NCI-H2196 (cell line): Measurements from ENCODE around the gene RAB42.
"Not testable (repeated sequence)": the region's sequence is repeated elsewhere in the genome, so short reads cannot be mapped to it uniquely, and the experiment has no call there.

Source experiments
- DNase-seq: peaks from one replicate; lab custom pipeline; 2025; ENCODE audit not compliant: unreplicated experiment; lab: John Stamatoyannopoulos, UW

RAB42 gene

DNA sequence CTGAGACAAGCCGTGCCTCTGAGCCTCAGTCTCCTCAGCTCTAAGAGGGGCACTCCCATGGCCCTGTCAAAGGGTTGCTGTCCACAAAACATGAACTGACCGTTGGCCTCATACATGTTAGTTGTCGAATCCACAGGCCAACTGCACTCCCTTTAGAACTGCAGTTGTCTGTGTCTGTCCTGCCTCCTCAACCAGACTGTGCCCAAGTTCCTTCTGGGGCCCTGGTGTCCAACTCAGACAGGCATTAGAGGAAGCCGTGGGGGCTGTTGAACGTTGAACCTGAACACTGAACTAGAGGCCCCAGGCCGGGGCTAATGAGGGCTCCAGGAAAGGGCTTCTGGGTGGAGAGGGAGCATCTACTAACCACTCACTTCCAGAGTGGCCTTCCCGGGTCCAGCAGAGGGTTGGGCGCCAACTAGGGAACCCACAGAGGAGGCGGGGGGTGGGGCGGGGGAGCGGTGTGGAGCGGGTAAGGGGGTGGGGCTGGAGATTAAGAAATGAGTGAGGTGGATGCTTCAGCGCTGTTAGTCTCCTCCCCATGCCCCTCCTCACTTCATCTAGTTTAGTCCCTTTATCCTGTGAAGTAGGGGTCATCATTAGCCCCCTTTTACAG lies at the start of gene RAB42:
TSS of gene RAB42 (plus strand) at position 558 of the 613 bp plus-strand sequence. CDS start 247 bp downstream, outside the sequence.
- DNase-seq = no peak

- DNase-seq = no peak
These were observed 46.8 kb upstream of the RAB42 start for GRCh38 chr1:28545246-28545628.

DNA sequence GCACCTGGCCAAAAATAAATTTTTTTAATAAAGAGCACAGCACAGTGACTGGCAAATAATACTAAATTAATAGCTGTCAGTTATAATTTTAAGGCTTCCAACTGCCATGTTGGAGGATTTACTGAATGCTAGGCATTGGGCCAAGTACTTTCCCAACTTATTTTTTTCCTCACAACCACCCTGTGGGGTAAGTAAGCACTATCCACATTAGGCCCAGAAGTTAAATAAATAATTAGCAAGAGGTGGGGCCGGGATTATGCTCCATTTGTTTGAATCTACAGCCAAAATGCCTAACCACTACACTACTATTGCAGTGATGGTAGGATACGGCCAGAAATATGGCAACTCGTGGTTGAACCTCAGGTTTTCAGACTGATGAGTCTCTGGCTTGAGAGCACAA lies 43.7 kb upstream of the RAB42 start:
- DNase-seq = no peak

DNA sequence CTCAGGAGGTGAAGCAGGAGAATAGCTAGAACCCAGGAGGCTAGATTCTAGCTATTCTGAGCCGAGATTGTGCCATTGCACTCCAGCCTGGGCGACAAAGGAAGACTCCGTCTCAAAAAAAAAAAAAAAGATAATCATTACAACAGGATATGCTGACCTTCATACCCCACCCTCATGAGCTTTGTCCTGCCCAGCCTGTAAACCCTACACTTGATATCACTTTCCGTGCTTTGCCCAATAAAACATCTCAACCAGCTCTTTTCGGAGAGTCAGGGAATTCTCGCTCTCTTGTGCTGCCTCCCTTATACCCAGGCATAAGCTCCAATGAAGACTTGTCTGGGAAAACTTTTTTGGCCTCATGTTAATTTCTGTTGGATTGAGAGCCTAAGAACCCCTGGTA lies 40.7 kb upstream of the RAB42 start:
- no peak for DNase-seq

GRCh38 chr1:28552758-28553663 lies 39.1 kb upstream of the RAB42 start, which contains the start of gene TRNAU1AP:
TRNAU1AP (plus strand) TSS chr1:28553085; CDS start chr1:28553111, 26 bp downstream.
- peak; percentile 97 for DNase-seq

DNA sequence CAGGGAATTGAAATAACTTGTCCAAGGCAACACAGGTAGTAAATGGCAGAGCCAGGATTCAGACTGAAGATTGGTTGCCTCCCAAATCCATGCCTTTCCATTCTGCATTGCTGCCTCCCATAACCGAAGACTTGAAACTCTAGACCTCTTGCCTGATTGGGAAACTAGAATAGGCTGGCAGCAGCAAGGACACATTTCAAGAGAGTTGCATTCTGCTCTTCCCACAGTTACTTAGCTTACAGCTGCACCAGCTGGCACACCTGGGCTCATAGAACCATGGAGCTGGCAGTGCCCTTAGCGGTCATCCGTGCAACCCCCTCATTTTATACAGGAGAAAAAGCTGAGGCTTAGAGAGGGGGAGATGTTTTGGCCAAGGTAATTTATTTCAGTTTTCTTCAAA lies 31.2 kb upstream of the RAB42 start:
- DNase-seq = no peak

GRCh38 chr1:28564310-28564709 lies 27.8 kb upstream of the RAB42 start:
- no peak for DNase-seq

DNA sequence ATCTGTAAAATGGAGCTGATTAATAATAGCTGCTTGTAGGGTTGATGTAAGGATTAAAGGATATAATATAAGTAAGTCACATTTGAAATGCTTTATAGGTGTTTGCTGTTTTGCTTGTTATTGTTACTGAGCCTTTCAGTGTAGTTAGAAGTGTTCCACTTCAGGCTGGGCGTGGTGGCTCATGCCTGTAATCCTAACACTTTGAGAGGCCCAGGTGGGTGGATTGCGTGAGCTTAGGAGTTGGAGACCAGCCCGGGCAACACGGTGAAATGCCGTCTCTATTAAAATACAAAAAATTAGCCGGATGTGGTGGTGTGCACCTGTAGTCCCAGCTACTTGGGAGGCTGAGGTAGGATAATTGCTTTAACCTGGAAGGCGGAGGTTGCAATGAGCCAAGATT lies 27.0 kb upstream of the RAB42 start:
- no peak for DNase-seq

- no peak for DNase-seq
These were observed 26.3 kb upstream of the RAB42 start for GRCh38 chr1:28565726-28566125.

GRCh38 chr1:28566931-28567330 lies 25.1 kb upstream of the RAB42 start:
- no peak for DNase-seq

DNA sequence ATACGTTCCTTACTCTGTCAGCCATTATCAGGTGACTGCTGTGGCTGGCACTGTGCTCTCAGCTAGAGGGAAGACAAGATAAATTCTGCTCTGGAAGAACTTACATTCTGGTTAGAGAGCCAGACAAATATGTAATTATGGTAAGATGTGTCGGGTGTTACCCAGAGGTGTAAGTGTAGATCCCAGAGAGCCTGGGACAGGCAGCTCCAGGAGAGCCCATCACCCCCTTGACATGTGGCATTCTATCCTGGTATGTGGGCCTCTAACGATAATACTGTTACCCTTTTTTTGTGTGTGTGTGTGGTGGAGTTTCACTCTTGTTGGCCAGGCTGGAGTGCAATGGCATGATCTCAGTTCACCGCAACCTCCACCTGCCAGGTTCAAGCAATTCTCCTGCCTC lies 20.2 kb upstream of the RAB42 start:
- no peak for DNase-seq

DNA sequence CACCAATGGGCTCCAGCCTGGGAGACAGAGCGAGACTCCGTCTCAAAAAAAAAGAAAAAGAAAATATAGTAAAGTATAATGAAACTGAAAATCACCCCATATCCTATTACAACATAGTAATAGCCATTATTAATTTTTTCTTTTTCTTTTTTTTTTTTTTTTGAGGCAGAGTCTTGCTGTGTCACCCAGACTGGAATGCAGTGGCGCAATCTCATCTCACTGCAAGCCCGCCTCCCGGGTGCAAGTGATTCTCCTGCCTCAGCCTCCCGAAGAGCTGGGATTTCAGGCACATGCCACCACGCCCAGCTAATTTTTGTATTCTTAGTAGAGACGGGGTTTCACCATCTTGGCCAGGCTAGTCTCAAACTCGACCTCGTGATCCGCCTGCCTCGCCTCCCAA lies 19.2 kb upstream of the RAB42 start:
- not testable (repeated sequence) for DNase-seq

DNA sequence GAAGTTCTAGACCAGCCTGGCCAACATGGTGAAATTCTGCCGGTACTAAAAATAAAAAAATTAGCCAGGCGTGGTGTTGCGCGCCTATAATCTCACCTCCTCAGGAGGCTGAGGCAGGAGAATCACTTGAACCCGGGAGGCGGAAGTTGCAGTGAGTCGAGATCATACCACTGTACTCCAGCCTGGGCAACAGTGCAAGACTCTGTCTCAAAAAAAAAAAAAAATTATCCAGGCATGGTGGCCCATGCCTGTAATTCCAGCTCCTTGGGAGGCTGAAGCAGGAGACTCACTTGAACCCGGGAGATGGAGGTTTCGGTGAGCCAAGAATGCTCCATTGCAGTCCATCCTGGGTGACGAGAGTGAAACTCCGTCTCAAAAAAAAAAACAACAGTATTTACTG lies 18.5 kb upstream of the RAB42 start:
- no peak for DNase-seq

DNA sequence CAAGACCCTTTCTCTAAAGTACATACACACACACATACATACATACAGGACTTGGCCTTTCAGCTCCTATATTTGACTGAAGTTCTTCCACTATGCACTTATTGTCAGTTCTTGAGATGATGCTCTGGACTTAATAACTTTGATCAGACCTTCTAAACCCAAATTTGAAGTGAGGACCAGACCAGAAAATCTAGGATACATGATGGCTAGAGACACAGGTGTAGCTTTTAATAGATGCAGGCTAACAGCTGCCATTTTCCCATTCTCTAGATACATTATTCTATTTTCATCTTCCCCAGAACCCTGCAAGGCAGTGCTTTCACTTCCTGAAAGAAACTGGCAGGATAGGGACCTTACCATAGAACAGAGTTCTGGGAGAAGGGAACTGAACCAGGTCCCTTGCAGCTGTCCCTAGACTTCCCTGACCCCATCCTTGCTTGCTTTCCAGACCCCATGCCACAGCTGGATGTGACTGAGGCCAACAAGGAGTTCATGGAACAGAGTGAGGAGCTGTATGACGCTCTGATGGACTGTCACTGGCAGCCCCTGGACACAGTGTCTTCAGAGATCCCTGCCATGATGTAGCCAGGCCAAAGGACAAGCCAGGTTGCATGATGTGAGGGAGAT lies 14.9 kb upstream of the RAB42 start:
- DNase-seq = no peak

- no peak for DNase-seq
These were observed 14.1 kb upstream of the RAB42 start for GRCh38 chr1:28577738-28578536.

DNA sequence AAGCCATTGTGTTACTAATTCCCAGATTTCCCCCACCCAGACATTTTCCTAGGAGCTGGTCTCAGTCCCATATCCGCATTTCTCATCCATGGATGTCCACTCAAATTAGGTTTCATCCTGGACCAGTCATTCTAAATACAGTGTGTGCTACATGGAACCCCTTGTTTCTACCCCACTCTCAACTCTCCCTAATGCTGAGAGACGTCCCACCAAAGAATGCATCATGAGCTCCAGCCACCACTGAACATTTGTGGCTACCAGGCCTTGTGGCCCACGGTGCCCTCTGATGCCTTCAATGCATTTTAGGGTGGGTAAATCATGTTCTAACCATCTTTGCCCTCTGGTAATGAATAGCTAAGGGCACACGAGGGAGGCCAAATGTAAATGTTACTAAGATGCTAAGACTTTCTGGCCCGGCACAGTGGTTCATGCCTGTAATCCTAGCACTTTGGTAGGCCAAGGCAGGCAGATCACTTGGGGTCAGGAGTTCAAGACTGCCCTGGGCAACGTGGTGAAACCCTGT lies 13.3 kb upstream of the RAB42 start:
- DNase-seq = no peak

DNA sequence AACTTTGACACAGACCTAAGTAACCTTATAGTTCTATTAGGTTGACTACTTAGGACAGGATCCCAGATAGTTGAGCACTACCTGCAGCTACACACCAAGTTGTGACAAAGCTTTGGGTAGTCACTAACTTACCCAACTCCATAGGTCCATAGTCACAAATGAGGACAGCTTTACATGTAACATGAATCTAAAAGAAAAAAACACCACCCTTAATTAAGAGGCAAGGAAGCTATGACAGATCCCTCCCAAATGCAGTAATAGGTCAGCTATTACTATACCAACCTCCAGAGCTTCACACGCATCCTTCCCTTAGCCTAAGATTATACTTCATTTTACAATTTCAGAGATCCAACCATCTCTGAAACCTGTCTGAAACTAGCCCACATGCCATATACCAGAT lies 12.7 kb upstream of the RAB42 start:
- no peak for DNase-seq

DNA sequence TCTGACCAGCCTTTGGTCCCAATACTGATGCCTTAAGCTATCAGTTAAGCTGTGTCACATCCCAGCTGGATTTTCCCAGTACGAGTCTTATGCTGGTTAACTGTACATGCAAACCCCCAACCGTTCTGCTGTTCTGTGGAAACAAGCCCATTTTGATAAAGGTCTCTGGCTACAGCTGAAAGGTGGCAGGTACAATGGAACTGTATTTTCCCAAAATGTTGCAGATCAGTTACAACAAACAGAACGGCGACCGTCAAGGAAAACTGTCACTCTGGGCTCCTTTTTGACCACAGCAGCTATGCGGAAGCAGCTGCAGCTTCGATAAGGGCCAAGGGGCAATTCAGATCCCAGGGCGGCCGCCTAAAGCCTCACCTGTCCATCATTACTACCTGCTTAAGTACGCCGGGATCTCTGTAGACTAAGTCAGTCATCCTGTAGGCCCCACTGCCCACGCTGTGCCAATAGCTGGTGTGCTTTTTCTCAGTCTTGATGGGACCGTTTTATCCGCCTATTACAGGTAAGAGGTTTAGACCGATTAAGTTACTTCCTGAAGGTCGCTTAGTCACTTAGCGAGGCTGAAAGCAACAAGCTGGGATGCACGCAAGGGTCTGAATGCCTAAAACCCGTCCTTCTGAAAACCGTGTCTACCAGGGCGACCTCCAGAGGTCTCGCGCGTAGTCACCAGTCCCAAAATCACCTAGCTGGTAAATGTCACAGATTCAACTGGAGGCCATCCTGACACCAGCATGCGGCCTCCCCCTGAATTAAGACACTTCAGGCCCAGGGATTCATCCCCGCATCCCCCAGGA lies 11.1 kb upstream of the RAB42 start:
- DNase-seq = peak; percentile 43

- peak; percentile 95 for DNase-seq
These were observed 10.4 kb upstream of the RAB42 start for GRCh38 chr1:28581531-28582247.
